Ishikawa (cell line): Measurements from ENCODE around the gene SOST.

Source experiments
- CEBPB ChIP-seq: IDR thresholded peaks from 2 replicates; pipeline ENCODE4 v1.6.1; 2012
- CREB1 ChIP-seq: IDR thresholded peaks from 2 replicates; pipeline ENCODE4 v1.6.1; 2012; ENCODE audit warnings: low read depth
- EGR1 ChIP-seq: IDR thresholded peaks from 2 replicates; pipeline ENCODE4 v1.6.1; 2012
- EP300 ChIP-seq: IDR thresholded peaks from 2 replicates; pipeline ENCODE4 v1.6.1; 2012; ENCODE audit warnings: borderline replicate concordance
- FOXM1 ChIP-seq: IDR thresholded peaks from 2 replicates; pipeline ENCODE4 v1.6.1; 2012; ENCODE audit warnings: low read depth, borderline replicate concordance
- MAX ChIP-seq: IDR thresholded peaks from 2 replicates; pipeline ENCODE4 v1.6.1; 2012
- NFIC ChIP-seq: IDR thresholded peaks from 2 replicates; pipeline ENCODE4 v1.6.1; 2012
- RAD21 ChIP-seq: IDR thresholded peaks from 2 replicates; pipeline ENCODE4 v1.6.1; 2012; ENCODE audit warnings: low read depth
- REST ChIP-seq: IDR thresholded peaks from 2 replicates; pipeline ENCODE4 v1.6.1; 2012; ENCODE audit warnings: low read depth, mild to moderate bottlenecking
- TAF1 ChIP-seq: IDR thresholded peaks from 2 replicates; pipeline ENCODE4 v1.6.1; 2012; ENCODE audit warnings: low read depth, mild to moderate bottlenecking
- TCF12 ChIP-seq: IDR thresholded peaks from 2 replicates; pipeline ENCODE4 v1.6.1; 2012; ENCODE audit warnings: low read depth
- TEAD4 ChIP-seq: IDR thresholded peaks from 2 replicates; pipeline ENCODE4 v1.6.1; 2012
- USF1 ChIP-seq: IDR thresholded peaks from 2 replicates; pipeline ENCODE4 v1.6.1; 2012
- YY1 ChIP-seq: IDR thresholded peaks from 2 replicates; pipeline ENCODE4 v1.6.1; 2012; ENCODE audit warnings: low read depth
- ZBTB7A ChIP-seq: IDR thresholded peaks from 2 replicates; pipeline ENCODE4 v1.6.1; 2012; ENCODE audit warnings: low read depth

Gene SOST

GRCh38 chr17:43772877-43773648 lies 14.5 kb upstream of the SOST start:
- no peak for TF ChIP-seq EP300
- TF ChIP-seq EGR1: no peak
- TF ChIP-seq TAF1: no peak
- TF ChIP-seq ZBTB7A: no peak
- no peak for TF ChIP-seq NFIC
- TF ChIP-seq REST: no peak

- TF ChIP-seq USF1: no peak
Measured at GRCh38 chr17:43771463-43771862, 12.9 kb upstream of the SOST start.

- no peak for TF ChIP-seq YY1
- no peak for TF ChIP-seq USF1
- TF ChIP-seq EGR1: no peak
- no peak for TF ChIP-seq EP300
- no peak for TF ChIP-seq TCF12
- TF ChIP-seq TEAD4: no peak
- TF ChIP-seq MAX: no peak
- TF ChIP-seq FOXM1: no peak
- TF ChIP-seq CREB1: no peak
- no peak for TF ChIP-seq RAD21
- no peak for TF ChIP-seq NFIC
- no peak for TF ChIP-seq TAF1
- TF ChIP-seq REST: no peak
- TF ChIP-seq ZBTB7A: no peak
- TF ChIP-seq CEBPB: no peak
Measured at GRCh38 chr17:43770957-43771356, 12.4 kb upstream of the SOST start.

- TF ChIP-seq MAX (no peak), CEBPB (no peak), TCF12 (no peak), REST (no peak), EP300 (no peak), USF1 (no peak), RAD21 (no peak), TEAD4 (no peak), FOXM1 (no peak), ZBTB7A (no peak), CREB1 (no peak)
Measured at GRCh38 chr17:43769859-43770258, 11.3 kb upstream of the SOST start.

GRCh38 chr17:43769426-43769825 lies 10.8 kb upstream of the SOST start:
- TF ChIP-seq MAX (no peak), EP300 (no peak), NFIC (no peak), TEAD4 (no peak), CREB1 (no peak), ZBTB7A (no peak)
